Measurements from ENCODE around the gene ACVRL1.

ACVRL1 gene

GRCh38 chr12:51872689-51872981 is 34.7 kb upstream of the ACVRL1 start:
- TF ChIP-seq CTCF (IDR thresholded peaks at IDR 0.05; ENCODE audit: low read depth, low read length) = no peak
- H3K4me3 ChIP-seq (ENCODE audit: low read depth, low read length) = no peak overlapping the region
- no peaks in the 10 kb centered on the region for H3K27me3 ChIP-seq
- peaks cover 14% of the 10 kb centered on the region for H3K4me1 ChIP-seq
- H3K36me3 ChIP-seq = no peaks in the 10 kb centered on the region
- no peaks in the 10 kb centered on the region for H3K9me3 ChIP-seq
- no peak for DNase-seq

GRCh38 chr12:51873251-51873994 is 33.9 kb upstream of the ACVRL1 start:
- H3K27me3 ChIP-seq = no peaks in the 10 kb centered on the region
- H3K9me3 ChIP-seq = no peaks in the 10 kb centered on the region
- peaks cover 8% of the 10 kb centered on the region for H3K4me1 ChIP-seq
- no peaks in the 10 kb centered on the region for H3K36me3 ChIP-seq
- no peak for DNase-seq
- no peak overlapping the region for H3K4me3 ChIP-seq (ENCODE audit: low read depth, low read length)
- no peak for TF ChIP-seq CTCF (IDR thresholded peaks at IDR 0.05; ENCODE audit: low read depth, low read length)

DNA sequence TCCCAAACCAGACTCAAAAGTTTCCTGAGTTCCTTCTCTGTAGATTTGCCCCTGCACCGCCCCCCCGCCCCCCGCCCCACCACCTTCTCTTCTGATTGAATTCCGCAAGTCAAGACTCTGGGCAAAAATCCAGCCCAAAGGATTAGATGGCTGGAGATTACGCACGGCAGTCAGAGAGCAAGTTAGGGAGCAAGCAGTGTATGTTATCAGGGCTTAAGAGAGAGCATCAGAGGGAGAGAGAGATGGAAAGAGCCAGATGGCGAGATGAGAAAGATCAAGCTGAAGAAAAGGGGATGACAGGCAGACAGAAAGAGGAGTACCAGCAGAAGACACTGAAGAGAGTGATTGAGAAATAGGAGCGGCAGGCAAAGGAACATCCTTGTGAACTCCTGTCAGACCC is 33.3 kb upstream of the ACVRL1 start:
- DNase-seq = no peak
- Histone ChIP-seq H3K27me3 (no peaks in the 10 kb centered on the region), H3K36me3 (no peaks in the 10 kb centered on the region), H3K4me3 (ENCODE audit: low read depth, low read length) (no peak overlapping the region), H3K9me3 (no peaks in the 10 kb centered on the region), H3K4me1 (peaks cover 4% of the 10 kb centered on the region; the same call in 1 of the 2 replicates)
- TF ChIP-seq CTCF (IDR thresholded peaks at IDR 0.05; ENCODE audit: low read depth, low read length) = no peak

- no peaks in the 10 kb centered on the region for H3K27me3 ChIP-seq
These were observed 32.8 kb upstream of the ACVRL1 start for GRCh38 chr12:51874486-51874885.

DNA sequence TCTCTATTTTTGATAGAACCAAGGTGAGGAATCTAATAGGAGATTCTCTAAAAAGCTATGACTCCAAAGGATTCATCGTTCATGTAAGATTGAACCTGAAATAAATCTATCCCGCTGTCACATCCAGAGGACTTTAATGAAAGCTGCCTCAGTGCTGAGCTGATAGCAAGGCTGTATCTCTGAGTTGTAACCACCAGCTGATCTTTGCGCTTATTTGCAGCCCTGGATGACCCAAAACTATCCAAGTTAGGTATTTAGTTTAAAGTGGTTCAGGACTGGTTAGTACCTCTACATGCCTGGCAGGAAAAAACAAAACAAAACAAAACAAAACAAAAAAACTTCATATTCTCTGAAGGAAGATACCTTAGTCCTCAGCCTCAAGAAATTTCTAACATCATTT is 28.2 kb upstream of the ACVRL1 start:
- no peaks in the 10 kb centered on the region; the same call in 1 of the 2 replicates for H3K9me3 ChIP-seq
- no peak for DNase-seq
- no peak for TF ChIP-seq CTCF (IDR thresholded peaks at IDR 0.05; ENCODE audit: low read depth, low read length)

More at GRCh38 chr12:51874486-51874885, 32.8 kb upstream of the ACVRL1 start:
- peaks cover 3% of the 10 kb centered on the region; the same call in 1 of the 2 replicates for H3K4me1 ChIP-seq
- no peak for DNase-seq
- H3K36me3 ChIP-seq = no peaks in the 10 kb centered on the region
- no peak for TF ChIP-seq CTCF (IDR thresholded peaks at IDR 0.05; ENCODE audit: low read depth, low read length)
- H3K9me3 ChIP-seq = no peaks in the 10 kb centered on the region
- H3K4me3 ChIP-seq (ENCODE audit: low read depth, low read length) = no peak overlapping the region

GRCh38 chr12:51883295-51883694 is 24.0 kb upstream of the ACVRL1 start:
- TF ChIP-seq CTCF (IDR thresholded peaks at IDR 0.05; ENCODE audit: low read depth, low read length) = no peak
- no peaks in the 10 kb centered on the region for H3K36me3 ChIP-seq
- no peak for DNase-seq
- no peak overlapping the region for H3K4me3 ChIP-seq (ENCODE audit: low read depth, low read length)
- H3K4me1 ChIP-seq = no peaks in the 10 kb centered on the region
- no peaks in the 10 kb centered on the region; the same call in 1 of the 2 replicates for H3K9me3 ChIP-seq
- H3K27me3 ChIP-seq = no peaks in the 10 kb centered on the region

More for the DNA sequence above, 28.2 kb upstream of the ACVRL1 start:
- Histone ChIP-seq H3K4me3 (ENCODE audit: low read depth, low read length) (no peak overlapping the region), H3K36me3 (no peaks in the 10 kb centered on the region), H3K4me1 (no peaks in the 10 kb centered on the region), H3K27me3 (no peaks in the 10 kb centered on the region)
